Adrenal gland (tissue), 12 donors: ENCODE data around the gene ARPC2. TPM values are rescaled to one million over a fixed set of nuclear protein-coding genes. Genes with fewer than 3 reads are reported as not detected.

ENCODE experiments used
- DNase-seq, 7 donors: peaks; one replicate each; pipeline ENCODE4 v3.0.0-alpha.2; 2019 to 2020
- H3K27ac ChIP-seq, 5 donors: fragments of 200-600 bp; sonication (generic) in 4 of 5; 1 replicate in 3 of 5; 2 replicates in 2 of 5; pipeline versions ENCODE4 v1.5.1 to v1.8.0; 2016 to 2020; ENCODE audit warnings: mild to moderate bottlenecking in 1 of 5
- H3K27me3 ChIP-seq: fragments of 200-600 bp; 2 replicates; pipeline ENCODE4 v1.8.0; 2021
- H3K36me3 ChIP-seq, 2 donors: fragments of 200-600 bp; replicated peaks in 1 of 2; 1 replicate in 1 of 2; 2 replicates in 1 of 2; pipeline versions ENCODE4 v1.5.1 to v1.8.0; 2018 to 2022
- H3K4me1 ChIP-seq, 2 donors: fragments of 200-600 bp; replicated peaks in 1 of 2; 1 replicate in 1 of 2; 2 replicates in 1 of 2; pipeline versions ENCODE4 v1.5.1 to v1.8.0; 2018 to 2021
- H3K4me3 ChIP-seq, 4 donors: fragments of 200-600 bp; sonication (generic) in 3 of 4; one replicate each; pipeline ENCODE4 v1.5.1; 2016 to 2018
- H3K9me3 ChIP-seq, 3 donors: fragments of 200-600 bp; sonication (generic) in 1 of 3; replicated peaks in 1 of 3; 1 replicate in 2 of 3; 2 replicates in 1 of 3; pipeline versions ENCODE4 v1.5.1 to v1.8.0; 2016 to 2021
- CTCF ChIP-seq, 6 experiments: fragments of 450-650 bp in 4 of 6; fragments of 200-600 bp in 2 of 6; sonication (generic) in 1 of 6; IDR thresholded peaks; 1 replicate in 5 of 6; 2 replicates in 1 of 6; pipeline versions ENCODE4 v1.5.1 to v1.8.0; 2016 to 2021; ENCODE audit warnings: antibody characterized with exemption in 6 of 6, mild to moderate bottlenecking in 2 of 6, moderate library complexity in 1 of 6
- POLR2A ChIP-seq, 2 donors: fragments of 450-650 bp; IDR thresholded peaks; one replicate each; pipeline ENCODE4 v1.6.1; 2017; ENCODE audit warnings: antibody characterized with exemption in 2 of 2, mild to moderate bottlenecking in 2 of 2, moderate library complexity in 1 of 2
- WGBS, 4 donors: extraction: QIAGEN DNeasy Blood & Tissue Kit in 2 of 4; methylation state at CpG; one replicate each; pipeline versions ENCODE4 v1.1.5 to v1.1.7; 2013 to 2017; 5-methylcytosine and 5-hydroxymethylcytosine counted together
- intact Hi-C, 2 donors: fragments of 100-400 bp; cut with DNase I; formaldehyde crosslinking; loops; one replicate each; pipeline versions ENCODE4 v1.14.1 to v1.15.0; 2022 to 2023
- polyA plus RNA-seq, 3 donors: library from polyadenylated mRNA; stranded (reverse); fragments of 200-250 nt in 2 of 3; fragments of 350-450 nt in 1 of 3; fragmentation: Illumina TruSeq in 1 of 3; extraction: RNeasy Lipid Tissue Mini Kit (QIAGEN cat#74804) in 1 of 3; gene quantifications; one replicate each; pipeline ENCODE4 v1.2.3, GENCODE V29; 2013 to 2014
- total RNA-seq, 9 donors: library from RNA; depleted of rRNA in 4 of 9; stranded (reverse); fragments of >200 nt in 4 of 9; fragments of 120-200 nt in 1 of 9; fragmentation: NEBNext Ultra II Directional in 1 of 9; extraction: Animal tissue kit (Norgen Biotek cat#: 25700) in 1 of 9; gene quantifications; one replicate each; pipeline versions ENCODE4 v1.1.0 to v1.2.4, GENCODE V29; 2013 to 2023
- donor health status: healthy with polysubstance abuse.
- donor health status: Bipolar disorder and iron deficiency.
- donor health status: DM: yes; HTN: yes; CAD: no.
- donor health status: DM: no; HTN: no; CAD: no.
- donor health status: DM: no; HTN: no; CAD: no.
- donor health status: DM: yes; HTN: yes; CAD: no.

ARPC2 gene
- total and polyA plus RNA-seq, 12 donors = 93.5 to 284 (median 180) TPM

GRCh38 chr2:218274586-218274985 lies 57.6 kb downstream of the ARPC2 start:
- Histone ChIP-seq H3K27me3 (no peaks in the 10 kb centered on the region), H3K4me3 (no peak overlapping the region), H3K27ac (peak overlapping the region in 1 of 5 donors; percentile 5), H3K4me1 (peaks cover 12 to 22% of the 10 kb centered on the region in 2 donors), H3K36me3 (peaks cover 0 to 63% of the 10 kb centered on the region in 2 donors), H3K9me3 (no peaks in the 10 kb centered on the region)
- TF ChIP-seq CTCF (IDR thresholded peaks at IDR 0.05) (no peak), POLR2A (IDR thresholded peaks at IDR 0.05) (no peak)
- WGBS, 4 donors = 64 to 78% (median 68%) methylated on average over 4 of the region's 4 CpGs
- no peak for DNase-seq
- intact Hi-C loops = no loop called here

- WGBS, 4 donors = 79 to 95% (median 85%) methylated on average over 3 to 9 of the region's 9 CpGs
- peak overlapping the region in 1 of 5 donors; percentile 35 for H3K27ac ChIP-seq
- no peak for DNase-seq
- H3K4me3 ChIP-seq = no peak overlapping the region
- no peaks in the 10 kb centered on the region for H3K27me3 ChIP-seq
- peaks cover 0 to 72% of the 10 kb centered on the region in 2 donors for H3K36me3 ChIP-seq
- no peaks in the 10 kb centered on the region for H3K9me3 ChIP-seq
- intact Hi-C loops = no loop called here
- no peak for TF ChIP-seq POLR2A (IDR thresholded peaks at IDR 0.05)
- no peak for TF ChIP-seq CTCF (IDR thresholded peaks at IDR 0.05)
- peaks cover 12 to 22% of the 10 kb centered on the region in 2 donors for H3K4me1 ChIP-seq
Observed at GRCh38 chr2:218275371-218276072, 58.5 kb downstream of the ARPC2 start.

- H3K4me1 ChIP-seq = peaks cover 13 to 19% of the 10 kb centered on the region in 2 donors
Observed at GRCh38 chr2:218276986-218277755, 60.2 kb downstream of the ARPC2 start.

More at GRCh38 chr2:218276986-218277755, 60.2 kb downstream of the ARPC2 start:
- Histone ChIP-seq H3K36me3 (peaks cover 0 to 89% of the 10 kb centered on the region in 2 donors), H3K9me3 (no peaks in the 10 kb centered on the region), H3K4me3 (no peak overlapping the region), H3K27me3 (no peaks in the 10 kb centered on the region), H3K27ac (no peak overlapping the region)
- 80 to 85% (median 83%) methylated on average over 11 to 12 of the region's 12 CpGs for WGBS, 4 donors
- intact Hi-C loops = no loop called here
- DNase-seq = no peak
- TF ChIP-seq CTCF (IDR thresholded peaks at IDR 0.05) (no peak), POLR2A (IDR thresholded peaks at IDR 0.05) (no peak)
